HG02981 (cell line): ENCODE data around the gene CHRND.
A peak's percentile ranks its signal among the peaks of the same experiment; 100 is the strongest.

Experiments used
- ATAC-seq: cut with Tn5 transposase; IDR thresholded peaks from one replicate; pipeline ENCODE4 v1.9.1; 2021; ENCODE audit warnings: mild to moderate bottlenecking, moderate library complexity; ENCODE audit not compliant: unreplicated experiment

The CHRND gene

GRCh38 chr2:232541195-232541960 is 15.4 kb downstream of the CHRND start:
- no peak for ATAC-seq

GRCh38 chr2:232541961-232542714 is 16.2 kb downstream of the CHRND start:
- no peak for ATAC-seq

- no peak for ATAC-seq
Observed at GRCh38 chr2:232542715-232543467, 16.9 kb downstream of the CHRND start.

- ATAC-seq, result no peak
Observed at GRCh38 chr2:232543491-232543890, 17.5 kb downstream of the CHRND start.

GRCh38 chr2:232543928-232544631 is 18.1 kb downstream of the CHRND start:
- no peak for ATAC-seq

GRCh38 chr2:232544674-232545073 is 18.7 kb downstream of the CHRND start:
- ATAC-seq, result no peak

- no peak for ATAC-seq
Observed at GRCh38 chr2:232545511-232546375, 19.8 kb downstream of the CHRND start.

- no peak for ATAC-seq
Observed at GRCh38 chr2:232547991-232548390, 22.0 kb downstream of the CHRND start.

GRCh38 chr2:232549655-232550353 is 23.8 kb downstream of the CHRND start:
- no peak for ATAC-seq

GRCh38 chr2:232550354-232551249 is 24.6 kb downstream of the CHRND start, which contains the start of the genes EIF4E2 and TIGD1:
EIF4E2 (plus strand) TSS chr2:232550689; CDS start chr2:232550725, 36 bp downstream.
TIGD1 (minus strand) TSS chr2:232550557; CDS start chr2:232549882, 675 bp downstream.
- ATAC-seq, result peak; percentile 95

GRCh38 chr2:232551250-232551638 is 25.3 kb downstream of the CHRND start:
- no peak for ATAC-seq

- ATAC-seq, result no peak
Observed at GRCh38 chr2:232551776-232552175, 25.8 kb downstream of the CHRND start.

GRCh38 chr2:232556426-232556825 is 30.5 kb downstream of the CHRND start:
- no peak for ATAC-seq

- no peak for ATAC-seq
Observed at GRCh38 chr2:232562515-232563151, 36.7 kb downstream of the CHRND start.

GRCh38 chr2:232563580-232563979 is 37.6 kb downstream of the CHRND start:
- ATAC-seq, result no peak

- no peak for ATAC-seq
Observed at GRCh38 chr2:232567721-232568120, 41.8 kb downstream of the CHRND start.

- ATAC-seq, result no peak
Observed at GRCh38 chr2:232568161-232568560, 42.2 kb downstream of the CHRND start.

GRCh38 chr2:232569541-232569940 is 43.6 kb downstream of the CHRND start:
- ATAC-seq, result no peak
